GM23248 (cell line): ENCODE results near the gene SST. TPM values are rescaled to one million over a fixed set of nuclear protein-coding genes. Genes with fewer than 3 reads are reported as not detected.

Source experiments
- DNase-seq: peaks from one replicate; pipeline ENCODE4 v3.0.0-alpha.2; 2015
- H2AFZ ChIP-seq: fragments of 200-600 bp; sonication (generic); 2 replicates; pipeline ENCODE4 v1.6.1; 2016; ENCODE audit warnings: antibody characterized with exemption
- H3F3A ChIP-seq: fragments of 200-600 bp; sonication (generic); 2 replicates; pipeline ENCODE4 v1.6.1; 2016; ENCODE audit warnings: mild to moderate bottlenecking, antibody characterized with exemption, mixed run types; ENCODE audit not compliant: insufficient read depth
- H3K27ac ChIP-seq: fragments of 200-600 bp; sonication (generic); 2 replicates; pipeline ENCODE4 v1.5.1; 2016; ENCODE audit warnings: mild to moderate bottlenecking
- H3K27me3 ChIP-seq: fragments of 200-600 bp; sonication (generic); replicated peaks from 2 replicates; pipeline ENCODE4 v1.6.1; 2016; ENCODE audit warnings: mild to moderate bottlenecking; ENCODE audit not compliant: insufficient read depth
- H3K36me3 ChIP-seq: fragments of 200-600 bp; sonication (generic); 2 replicates; pipeline ENCODE4 v1.6.1; 2016; ENCODE audit warnings: low read depth, mild to moderate bottlenecking
- H3K4me1 ChIP-seq: fragments of 200-600 bp; sonication (generic); 2 replicates; pipeline ENCODE4 v1.6.1; 2016; ENCODE audit warnings: mild to moderate bottlenecking; ENCODE audit not compliant: insufficient read depth
- H3K4me2 ChIP-seq: fragments of 200-600 bp; sonication (generic); one replicate; pipeline ENCODE4 v1.6.1; 2016; ENCODE audit warnings: mild to moderate bottlenecking; ENCODE audit not compliant: unreplicated experiment
- H3K4me3 ChIP-seq: fragments of 200-600 bp; sonication (generic); 2 replicates; pipeline ENCODE4 v1.5.1; 2016; ENCODE audit warnings: mild to moderate bottlenecking
- H3K79me2 ChIP-seq: fragments of 200-600 bp; sonication (generic); 2 replicates; pipeline ENCODE4 v1.6.1; 2016; ENCODE audit warnings: mild to moderate bottlenecking; ENCODE audit not compliant: insufficient read depth
- H3K9ac ChIP-seq: fragments of 200-600 bp; sonication (generic); 2 replicates; pipeline ENCODE4 v1.6.1; 2016; ENCODE audit warnings: mild to moderate bottlenecking
- H3K9me2 ChIP-seq: fragments of 200-600 bp; sonication (generic); 2 replicates; pipeline ENCODE4 v1.6.1; 2016; ENCODE audit warnings: mixed run types, mild to moderate bottlenecking, moderate library complexity; ENCODE audit not compliant: insufficient read depth
- H3K9me3 ChIP-seq: fragments of 200-600 bp; sonication (generic); one replicate; pipeline ENCODE4 v1.6.1; 2017; ENCODE audit warnings: low read depth
- H4K20me1 ChIP-seq: fragments of 200-600 bp; sonication (generic); 2 replicates; pipeline ENCODE4 v1.6.0; 2016; ENCODE audit not compliant: insufficient read depth
- EZH2 ChIP-seq: fragments of 200-600 bp; sonication (generic); IDR thresholded peaks from 2 replicates; pipeline ENCODE4 v1.6.1; 2018; ENCODE audit warnings: antibody characterized with exemption, mild to moderate bottlenecking; ENCODE audit not compliant: insufficient read depth, poor library complexity, severe bottlenecking
- EZH2phosphoT487 ChIP-seq: fragments of 200-600 bp; sonication (generic); IDR thresholded peaks from 2 replicates; pipeline ENCODE4 v1.6.1; 2018; ENCODE audit warnings: antibody characterized with exemption, moderate library complexity, mild to moderate bottlenecking, low read depth; ENCODE audit not compliant: insufficient read depth
- WGBS, 2 experiments: methylation state at CpG; one replicate each; pipeline ENCODE4 v1.1.6; 2015 to 2017; ENCODE audit warnings: low lambda C conversion rate in 2 of 2, low coverage in 1 of 2; ENCODE audit errors: missing lambda C conversion rate in 2 of 2; 5-methylcytosine and 5-hydroxymethylcytosine counted together
- in situ Hi-C: fragments of 300-500 bp; cut with MboI; formaldehyde crosslinking; loops from 2 replicates; pipeline ENCODE4 v1.15.0; 2020
- polyA plus RNA-seq: library from polyadenylated mRNA; unstranded; fragments of >200 nt; fragmentation: Nextera tagmentation; extraction: Ambion mirVana; gene quantifications from 2 replicates; pipeline ENCODE4 v1.2.1, GENCODE V29; 2016
- total RNA-seq: library from RNA; depleted of rRNA; stranded (reverse); fragments of >200 nt; shearing (Covaris generic); gene quantifications from 2 replicates; pipeline ENCODE4 v1.2.3, GENCODE V29; 2014

Gene SST
- total and polyA plus RNA-seq, 2 experiments from 2014 or later: 3.1 TPM; not detected in 1

DNA sequence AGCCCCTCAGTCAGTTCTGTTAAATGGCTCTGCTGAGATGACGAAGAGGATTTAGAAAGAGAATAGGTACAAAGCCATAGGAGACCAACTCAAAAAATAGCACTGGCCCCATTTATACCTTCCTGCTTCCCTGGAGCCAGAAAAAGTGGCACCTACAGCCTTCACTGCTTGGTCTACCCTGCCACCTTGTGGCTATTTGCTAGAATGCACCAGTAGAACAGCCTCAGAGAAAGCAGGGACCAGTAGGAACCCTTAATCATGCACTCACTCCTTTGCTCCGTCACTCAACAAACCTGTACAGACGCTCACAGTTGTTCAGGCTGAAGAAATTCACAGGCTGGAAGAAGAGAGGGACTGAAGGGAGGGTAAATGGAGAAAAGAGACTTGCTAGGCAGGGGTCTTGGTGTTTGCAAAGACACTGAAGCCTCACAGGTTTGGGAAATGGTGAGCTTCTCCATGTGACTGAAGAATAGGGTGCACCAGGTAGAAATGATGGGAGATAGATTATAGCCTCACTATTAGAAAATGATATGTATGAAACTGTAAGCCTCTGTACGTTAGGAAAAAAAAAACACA is 44.3 kb upstream of the SST start:
- Histone ChIP-seq H3K9ac (no peak overlapping the region), H3K79me2 (no peaks in the 10 kb centered on the region), H3K4me2 (no peak overlapping the region), H3K4me1 (no peaks in the 10 kb centered on the region), H3K36me3 (no peaks in the 10 kb centered on the region), H4K20me1 (no peaks in the 10 kb centered on the region), H3K27ac (no peak overlapping the region), H3K9me3 (no peaks in the 10 kb centered on the region), H3F3A (no peaks in the 10 kb centered on the region), H2AFZ (no peak overlapping the region), H3K9me2 (no peaks in the 10 kb centered on the region), H3K27me3 (no peaks in the 10 kb centered on the region), H3K4me3 (no peak overlapping the region)
- WGBS, 2 experiments: 5 to 12% methylated on average over 4 of the region's 4 CpGs
- peak; percentile 78 for DNase-seq
- in situ Hi-C loops: loop anchor here (25.0 kb wide), 1 partner anchor 1102 kb away; the partner anchor contains the start of gene AHSG
- no peak for TF ChIP-seq EZH2
- no peak for TF ChIP-seq EZH2phosphoT487

DNA sequence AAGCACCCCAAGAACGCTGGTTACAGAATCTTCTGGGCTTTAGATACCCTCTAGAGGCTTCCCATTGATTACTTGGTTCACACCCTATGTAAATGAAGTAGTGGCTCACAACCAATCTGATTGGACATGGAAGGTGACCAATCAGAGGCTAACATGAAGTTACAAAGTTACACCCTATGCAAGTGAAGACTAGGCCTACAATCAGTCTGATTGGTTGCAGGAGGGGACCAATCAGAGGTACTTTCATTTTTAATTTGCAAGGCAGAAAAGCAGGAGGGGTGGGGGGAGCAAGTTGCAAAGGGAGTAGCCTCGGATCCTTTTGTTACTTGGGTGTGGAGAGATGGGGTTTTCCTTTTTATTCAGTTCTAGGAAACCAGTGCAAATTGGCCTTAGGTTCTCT is 43.3 kb upstream of the SST start:
- no peaks in the 10 kb centered on the region for H3K27me3 ChIP-seq
- no peak overlapping the region for H3K4me2 ChIP-seq
- H3K79me2 ChIP-seq: no peaks in the 10 kb centered on the region
- in situ Hi-C loops: loop anchor here (25.0 kb wide), 1 partner anchor 1101 kb away; the partner anchor contains the start of gene AHSG
- 77 to 90% methylated on average over 2 of the region's 2 CpGs for WGBS, 2 experiments
- no peaks in the 10 kb centered on the region for H3F3A ChIP-seq
- DNase-seq: peak; percentile 32
- H3K27ac ChIP-seq: no peak overlapping the region
- no peak overlapping the region for H3K4me3 ChIP-seq
- no peak overlapping the region for H2AFZ ChIP-seq
- no peaks in the 10 kb centered on the region for H3K9me2 ChIP-seq
- no peaks in the 10 kb centered on the region for H4K20me1 ChIP-seq
- no peaks in the 10 kb centered on the region for H3K36me3 ChIP-seq
- TF ChIP-seq EZH2phosphoT487 (no peak), EZH2 (no peak)
- H3K4me1 ChIP-seq: no peaks in the 10 kb centered on the region
- H3K9me3 ChIP-seq: no peaks in the 10 kb centered on the region
- H3K9ac ChIP-seq: no peak overlapping the region

DNA sequence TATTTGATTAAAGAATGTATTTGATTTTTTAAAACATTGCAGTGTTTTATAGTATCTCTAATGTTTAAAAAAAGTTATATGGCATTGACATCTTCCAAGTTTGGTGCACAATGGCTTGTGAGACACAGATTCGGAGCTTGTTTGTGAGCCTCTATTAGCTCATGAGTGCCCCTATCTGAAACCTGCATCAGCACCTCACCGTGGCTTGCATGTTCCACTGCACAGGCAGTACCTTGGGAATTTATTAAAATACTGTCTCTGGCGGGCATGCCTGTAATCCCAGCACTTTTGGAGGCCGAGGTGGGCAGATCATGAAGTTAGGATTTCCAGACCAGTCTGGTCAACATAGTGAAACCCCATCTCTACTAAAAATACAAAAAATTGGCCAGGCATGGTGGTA is 39.0 kb upstream of the SST start:
- no peaks in the 10 kb centered on the region for H3K27me3 ChIP-seq
- WGBS, 2 experiments: 61 to 68% methylated on average over 4 of the region's 4 CpGs
- H3K36me3 ChIP-seq: no peaks in the 10 kb centered on the region
- H3F3A ChIP-seq: no peaks in the 10 kb centered on the region
- no peaks in the 10 kb centered on the region for H4K20me1 ChIP-seq
- H3K4me3 ChIP-seq: no peak overlapping the region
- H3K4me2 ChIP-seq: no peak overlapping the region
- H3K9me2 ChIP-seq: no peaks in the 10 kb centered on the region
- no peaks in the 10 kb centered on the region for H3K9me3 ChIP-seq
- no peaks in the 10 kb centered on the region for H3K79me2 ChIP-seq
- TF ChIP-seq EZH2: no peak
- TF ChIP-seq EZH2phosphoT487: no peak
- H3K4me1 ChIP-seq: no peaks in the 10 kb centered on the region
- in situ Hi-C loops: loop anchor here (25.0 kb wide), 1 partner anchor 1097 kb away; the partner anchor contains the start of gene AHSG
- H3K27ac ChIP-seq: no peak overlapping the region
- no peak overlapping the region for H2AFZ ChIP-seq
- peak; percentile 34 for DNase-seq
- H3K9ac ChIP-seq: no peak overlapping the region

DNA sequence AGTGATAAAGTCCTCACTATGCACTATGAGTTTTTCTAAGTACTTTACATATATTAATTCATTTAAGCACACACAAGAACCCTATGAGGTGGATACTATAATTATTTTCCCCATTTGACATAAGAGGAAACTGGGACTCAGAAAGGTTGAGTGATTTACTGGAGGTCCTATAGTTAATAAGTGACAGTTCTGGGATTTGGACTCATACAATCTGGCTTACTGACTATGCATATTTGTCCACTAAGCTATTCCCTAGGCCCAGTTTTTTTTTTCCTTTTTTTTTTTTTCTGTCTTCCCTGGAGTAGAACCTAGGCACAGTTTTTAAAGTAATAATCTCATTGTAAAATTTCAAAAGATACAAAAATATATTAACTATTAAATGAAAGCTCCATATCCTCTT is 38.5 kb upstream of the SST start:
- DNase-seq: no peak
- Histone ChIP-seq H3K9ac (no peak overlapping the region), H3K79me2 (no peaks in the 10 kb centered on the region), H2AFZ (no peak overlapping the region), H3K27me3 (no peaks in the 10 kb centered on the region), H3K4me3 (no peak overlapping the region), H3F3A (no peaks in the 10 kb centered on the region), H3K9me2 (no peaks in the 10 kb centered on the region), H4K20me1 (no peaks in the 10 kb centered on the region), H3K9me3 (no peaks in the 10 kb centered on the region), H3K4me2 (no peak overlapping the region), H3K27ac (no peak overlapping the region), H3K4me1 (no peaks in the 10 kb centered on the region), H3K36me3 (no peaks in the 10 kb centered on the region)
- no peak for TF ChIP-seq EZH2phosphoT487
- no peak for TF ChIP-seq EZH2
- in situ Hi-C loops: loop anchor here (25.0 kb wide), 1 partner anchor 1096 kb away; the partner anchor contains the start of gene AHSG
